Putamen (tissue), 1 donor: ENCODE data around the gene SLC34A3.

Source experiments
- DNase-seq: peaks from one replicate; pipeline ENCODE4 v3.0.0-alpha.2; 2016; ENCODE audit warnings: low spot score

Gene SLC34A3

DNA sequence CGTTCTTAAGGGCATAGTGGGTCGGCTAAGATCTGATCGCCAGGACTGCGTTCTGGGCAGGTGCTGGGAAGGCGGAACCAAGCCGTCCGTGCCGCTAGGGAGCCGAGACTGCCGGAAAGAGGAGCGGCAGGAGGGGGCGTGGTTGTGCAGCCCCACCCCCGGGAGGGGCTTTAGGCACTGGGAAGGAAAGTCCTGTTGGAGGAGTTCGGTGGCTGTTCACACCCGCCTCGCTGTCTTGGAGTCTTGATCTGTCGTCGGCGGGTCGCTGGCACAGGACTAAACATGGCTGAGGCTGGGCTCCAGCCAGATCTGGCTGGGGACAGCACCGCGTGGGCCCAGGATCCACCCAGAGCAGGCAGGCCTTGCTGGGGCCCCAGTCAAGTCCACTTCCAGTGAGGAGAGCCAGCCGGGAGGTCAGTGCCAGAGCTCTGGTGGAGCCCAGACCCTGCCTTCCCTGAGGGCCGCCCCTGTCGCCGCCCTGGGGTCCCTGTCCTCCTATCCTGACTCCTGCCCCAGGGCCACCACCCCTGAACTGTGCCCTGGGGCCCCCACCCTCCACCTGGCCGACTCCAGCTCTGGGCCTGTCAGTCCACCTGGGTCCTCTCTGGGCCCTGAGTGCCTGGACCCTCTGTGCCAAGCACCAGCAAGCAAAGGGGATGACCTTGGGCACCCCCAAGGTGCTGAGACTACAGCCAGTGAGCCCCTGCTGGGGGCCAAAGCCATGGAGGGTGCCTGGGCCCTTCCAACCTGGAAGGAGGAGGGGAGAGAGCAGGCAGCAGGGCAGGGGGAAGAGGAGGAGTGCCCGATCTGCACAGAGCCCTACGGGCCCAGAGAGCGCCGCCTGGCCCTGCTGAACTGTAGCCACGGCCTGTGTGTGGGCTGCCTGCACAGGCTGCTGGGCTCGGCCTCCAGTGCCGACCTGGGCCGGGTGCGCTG, 13.2 kb upstream of the SLC34A3 start:
- DNase-seq = no peak

DNA sequence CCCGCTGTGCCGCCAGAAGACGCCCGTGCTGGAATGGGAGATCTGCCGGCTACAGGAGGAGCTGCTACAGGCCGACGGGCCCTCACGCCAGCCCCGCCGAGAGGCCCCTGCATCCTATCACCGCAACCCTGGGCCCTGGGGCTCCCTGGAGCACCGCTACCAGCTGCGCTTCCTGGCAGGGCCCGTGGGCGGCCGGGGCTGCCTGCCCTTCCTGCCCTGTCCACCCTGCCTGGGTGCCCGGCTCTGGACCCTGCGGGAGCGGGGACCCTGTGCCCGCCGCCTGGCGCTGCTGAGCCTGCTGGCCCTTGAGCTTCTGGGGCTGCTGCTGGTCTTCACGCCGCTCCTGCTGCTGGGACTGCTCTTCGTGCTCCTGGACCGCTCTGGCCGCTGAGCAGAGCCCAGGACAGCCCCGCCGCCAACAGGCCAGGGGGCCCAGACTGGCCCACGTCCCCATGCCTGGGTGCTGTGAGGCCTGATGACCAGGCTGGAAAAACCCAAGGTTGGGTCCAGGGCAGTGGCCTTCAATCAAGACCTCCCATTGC, 12.4 kb upstream of the SLC34A3 start:
- no peak for DNase-seq

GRCh38 chr9:137218754-137219271, 11.9 kb upstream of the SLC34A3 start:
- no peak for DNase-seq

DNA sequence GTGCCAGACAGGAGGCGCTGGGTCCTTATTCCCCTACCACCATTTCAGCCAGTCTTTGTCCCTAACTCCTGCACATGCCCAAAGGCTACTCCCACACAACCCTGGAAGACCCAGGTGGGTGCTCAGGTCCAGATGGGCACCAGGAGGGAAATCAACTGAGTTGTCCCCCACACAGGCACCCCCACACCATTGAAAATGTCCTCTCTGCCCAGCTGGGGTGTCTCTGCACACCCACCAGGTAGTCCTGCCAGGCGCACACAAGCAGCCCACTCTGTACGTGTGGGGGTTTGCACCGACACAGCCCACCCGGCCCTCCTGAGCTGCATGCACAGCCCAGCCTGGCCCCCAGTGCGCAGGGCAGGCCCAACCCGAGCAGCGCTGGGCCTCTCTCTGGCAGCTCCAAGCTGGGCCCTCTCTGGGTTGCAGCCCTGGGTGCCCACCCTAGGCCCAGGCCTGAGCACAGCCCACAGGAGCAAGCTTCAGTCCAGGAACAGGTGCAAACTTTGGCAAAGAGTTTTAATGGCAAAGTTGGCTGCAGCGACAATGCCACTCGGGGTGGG, 10.9 kb upstream of the SLC34A3 start:
- no peak for DNase-seq

- no peak for DNase-seq
Measured at GRCh38 chr9:137220317-137221094, 10.2 kb upstream of the SLC34A3 start.

DNA sequence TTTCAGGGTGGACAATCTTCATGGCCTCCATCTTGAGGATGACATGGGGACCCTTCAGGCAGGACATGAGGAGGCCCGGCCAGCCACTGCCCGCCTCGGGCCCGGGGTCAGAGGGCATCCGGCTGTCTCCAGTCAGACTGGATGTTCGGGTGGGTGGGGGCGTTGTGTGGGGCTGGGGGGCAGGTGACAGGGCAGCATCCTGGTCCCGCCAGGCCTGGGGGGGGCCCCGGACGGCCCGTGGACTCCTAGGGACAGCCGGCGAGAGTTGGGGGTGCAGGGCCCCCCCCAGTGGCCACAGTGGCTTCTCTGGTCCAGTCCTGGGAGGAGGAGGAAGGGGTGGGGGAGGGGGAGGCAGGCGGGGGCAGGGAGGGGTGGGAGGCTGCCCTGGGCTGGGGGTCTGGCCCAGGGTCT, 9.6 kb upstream of the SLC34A3 start:
- no peak for DNase-seq

- DNase-seq = no peak
Measured at GRCh38 chr9:137221506-137222111, 9.1 kb upstream of the SLC34A3 start.

DNA sequence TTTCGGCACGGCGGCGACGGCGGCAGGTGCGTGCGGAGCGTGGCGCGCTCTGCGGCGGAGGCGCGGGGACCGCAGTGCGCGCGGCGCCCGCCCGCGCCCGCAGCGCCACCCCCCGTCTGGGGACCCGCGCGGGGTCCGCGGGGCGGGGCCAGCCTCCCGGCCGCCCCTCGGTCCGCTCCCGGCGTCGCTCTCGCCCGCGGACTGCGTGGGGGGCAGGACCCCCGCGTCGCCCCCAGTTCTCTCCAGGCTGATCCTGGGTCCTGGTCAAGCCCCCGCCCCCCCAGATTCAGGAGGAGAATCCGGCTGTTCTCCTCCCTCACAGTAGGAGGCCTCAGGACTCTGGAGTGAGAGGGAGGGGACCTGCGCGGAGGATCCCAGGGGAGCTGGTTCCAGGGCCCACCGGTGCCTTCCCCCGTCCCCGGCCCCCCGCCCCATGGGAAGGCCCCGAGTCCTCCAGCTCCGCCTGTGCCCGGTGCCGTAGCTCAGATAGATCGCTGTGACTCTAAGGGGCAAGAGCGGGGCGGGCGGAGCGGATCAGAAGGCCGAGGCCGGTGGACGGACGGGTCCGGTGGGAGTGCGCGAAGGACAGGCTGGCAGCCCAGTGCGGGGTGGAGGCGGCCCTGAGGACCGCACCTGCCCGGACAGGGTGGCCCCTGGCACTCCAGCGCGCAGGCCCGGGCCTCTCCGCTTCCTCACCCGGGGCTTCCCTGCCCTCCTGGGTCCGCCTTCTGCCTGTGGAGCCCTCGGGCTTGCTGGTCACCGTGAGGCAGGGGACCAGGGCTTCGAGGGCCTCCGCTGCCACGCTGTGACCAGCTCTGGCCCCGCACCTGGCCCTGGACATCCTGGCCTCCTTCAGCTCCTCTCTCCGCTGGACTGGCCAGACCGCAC, 8.3 kb upstream of the SLC34A3 start, which contains the start of gene RNF208:
TSS of gene RNF208 (minus strand) at position 51 of the 888 bp plus-strand sequence. CDS start 1,028 bp downstream, outside the sequence.
- no peak for DNase-seq

DNA sequence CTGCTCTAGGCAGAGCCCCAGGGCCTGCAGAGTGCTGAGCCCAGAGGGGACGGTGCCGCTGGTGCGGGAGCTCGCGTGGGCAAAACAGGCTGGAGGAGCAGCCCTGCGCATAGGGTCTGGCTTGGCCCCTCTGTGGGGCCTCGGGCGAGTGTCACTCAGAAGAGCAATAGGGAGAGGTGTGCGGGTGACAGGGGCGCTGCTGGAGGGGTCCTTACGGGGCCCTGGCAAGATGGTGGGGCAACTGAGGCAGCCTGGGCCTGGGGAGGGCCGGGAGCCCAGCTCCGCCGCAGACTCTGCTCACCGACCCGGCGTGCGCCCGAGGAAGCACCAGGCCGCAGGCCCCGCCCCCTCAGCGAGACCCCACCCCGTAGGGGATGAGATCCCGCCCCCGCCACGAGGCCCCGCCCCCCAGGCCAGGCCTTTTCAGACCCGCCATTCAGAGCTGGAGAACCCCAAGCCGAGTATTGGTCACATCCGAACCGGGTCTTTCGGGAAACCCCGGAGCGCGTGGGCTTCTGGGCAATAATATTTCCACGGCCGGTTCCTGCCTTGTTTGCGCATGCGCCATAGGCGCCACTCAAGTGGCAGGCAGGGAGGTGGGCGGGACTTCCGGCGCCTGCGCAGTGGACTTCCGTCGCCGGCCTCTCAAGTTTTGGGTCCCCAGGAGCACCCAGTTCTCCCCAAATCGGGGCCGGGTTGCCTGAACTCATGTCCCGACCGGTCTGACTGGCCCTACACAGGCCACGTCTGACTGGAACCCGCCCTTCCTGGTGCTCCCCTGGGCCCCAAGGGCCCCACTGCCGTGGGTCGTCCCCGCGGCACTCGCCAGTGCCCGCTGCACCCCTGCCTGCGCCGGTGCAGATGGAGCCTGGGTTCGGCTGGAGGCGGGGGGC, 7.4 kb upstream of the SLC34A3 start:
- peak; percentile 97 for DNase-seq

- DNase-seq = no peak
Measured at GRCh38 chr9:137224830-137225694, 5.6 kb upstream of the SLC34A3 start, which contains the start of gene CYSRT1. CYSRT1 (plus strand) TSS chr9:137225174; CDS start chr9:137225622, 448 bp downstream.

DNA sequence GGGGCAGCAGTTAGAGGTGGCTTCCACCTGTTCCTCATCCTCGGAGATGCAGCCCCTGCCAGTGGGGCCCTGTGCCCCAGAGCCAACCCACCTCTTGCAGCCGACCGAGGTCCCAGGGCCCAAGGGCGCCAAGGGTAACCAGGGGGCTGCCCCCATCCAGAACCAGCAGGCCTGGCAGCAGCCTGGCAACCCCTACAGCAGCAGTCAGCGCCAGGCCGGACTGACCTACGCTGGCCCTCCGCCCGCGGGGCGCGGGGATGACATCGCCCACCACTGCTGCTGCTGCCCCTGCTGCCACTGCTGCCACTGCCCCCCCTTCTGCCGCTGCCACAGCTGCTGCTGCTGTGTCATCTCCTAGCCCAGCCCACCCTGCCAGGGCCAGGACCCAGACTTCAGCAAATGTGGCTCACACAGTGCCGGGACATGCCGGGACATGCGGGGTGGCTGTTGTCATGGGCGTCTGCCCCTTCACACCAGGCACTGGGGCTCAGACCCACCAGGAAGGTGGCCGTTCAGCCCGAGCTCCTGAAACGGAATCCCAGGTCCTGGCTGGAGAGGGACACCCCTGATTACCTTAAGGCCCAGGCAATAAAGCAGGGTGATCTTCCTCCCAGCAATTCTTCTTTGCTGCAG, 4.9 kb upstream of the SLC34A3 start:
- no peak for DNase-seq

DNA sequence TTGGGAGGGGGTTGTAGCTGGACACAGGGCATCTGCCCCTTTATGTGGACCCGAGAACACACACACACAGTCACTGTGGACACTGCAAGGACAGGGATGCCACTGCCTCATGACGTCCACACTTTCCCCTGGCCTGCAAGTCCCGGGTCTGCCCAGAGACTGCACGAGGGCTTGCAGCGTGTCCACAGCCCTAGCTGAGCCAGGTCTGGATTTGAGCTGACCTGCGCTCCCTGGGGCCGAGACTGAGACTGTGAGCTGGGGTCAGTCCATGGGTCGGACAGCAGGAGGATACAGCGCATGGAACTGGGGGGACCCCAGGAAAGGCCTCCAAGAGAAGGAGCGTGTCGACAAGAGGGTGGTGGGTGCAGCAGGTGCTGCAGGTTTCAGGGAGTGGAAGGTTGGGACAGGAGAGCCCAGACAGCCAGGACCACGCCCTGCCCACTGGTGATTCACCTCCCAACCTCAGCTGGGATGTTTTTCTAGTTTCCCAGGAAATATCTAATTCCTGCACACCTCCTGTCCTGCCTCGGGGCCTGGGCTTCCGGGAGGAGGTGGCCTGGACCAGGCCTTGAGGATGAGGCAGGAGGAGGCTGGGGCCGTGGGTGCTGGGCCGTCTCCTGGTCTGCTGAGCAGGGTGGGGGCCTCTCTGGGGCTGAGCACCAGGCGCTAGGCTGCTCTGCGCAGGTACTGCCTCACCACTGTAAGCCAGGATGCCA, 4.2 kb upstream of the SLC34A3 start:
- DNase-seq = no peak

DNA sequence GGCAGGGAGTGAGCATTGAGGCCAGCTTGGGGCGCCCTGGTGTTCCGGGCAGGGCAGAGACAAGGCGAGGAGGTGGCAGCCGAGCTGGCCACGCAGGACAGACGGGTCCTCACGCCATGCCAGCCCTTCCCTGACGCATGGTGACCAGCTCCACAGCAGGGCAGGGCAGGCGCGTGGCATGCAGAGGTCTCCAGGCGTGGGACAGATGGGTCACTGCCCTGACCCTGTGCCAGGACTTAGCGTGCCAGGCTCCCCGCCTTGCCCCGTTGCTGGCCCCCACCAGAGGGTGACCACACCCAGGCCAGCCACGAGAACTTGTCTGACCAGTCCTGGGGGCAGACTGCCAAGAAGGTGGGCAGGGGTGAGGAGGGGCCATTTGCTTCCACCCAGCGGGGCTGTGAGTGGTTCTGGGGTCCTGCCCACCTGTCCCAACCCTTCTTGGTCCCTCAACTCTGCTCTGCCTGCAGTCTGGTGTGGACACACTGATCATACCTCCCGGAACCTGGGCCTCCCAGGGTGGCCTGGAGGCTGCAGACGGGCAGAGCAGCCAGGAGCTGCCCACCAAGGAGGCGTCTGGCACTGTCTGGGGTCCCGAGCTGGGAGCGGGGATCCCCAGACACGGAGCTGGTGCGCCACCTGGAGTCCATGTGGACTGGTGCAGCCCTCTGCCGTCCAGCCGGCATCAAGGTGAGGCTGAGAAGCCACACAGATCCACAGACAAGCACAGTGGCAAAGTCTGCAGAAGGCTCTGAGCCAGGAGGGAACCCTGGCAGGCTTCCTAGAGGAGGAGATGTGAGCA, 3.4 kb upstream of the SLC34A3 start, which contains the start of gene RNF224:
TSS of gene RNF224 (plus strand) at position 449 of the 799 bp plus-strand sequence. CDS start 834 bp downstream, outside the sequence.
- DNase-seq = no peak

DNA sequence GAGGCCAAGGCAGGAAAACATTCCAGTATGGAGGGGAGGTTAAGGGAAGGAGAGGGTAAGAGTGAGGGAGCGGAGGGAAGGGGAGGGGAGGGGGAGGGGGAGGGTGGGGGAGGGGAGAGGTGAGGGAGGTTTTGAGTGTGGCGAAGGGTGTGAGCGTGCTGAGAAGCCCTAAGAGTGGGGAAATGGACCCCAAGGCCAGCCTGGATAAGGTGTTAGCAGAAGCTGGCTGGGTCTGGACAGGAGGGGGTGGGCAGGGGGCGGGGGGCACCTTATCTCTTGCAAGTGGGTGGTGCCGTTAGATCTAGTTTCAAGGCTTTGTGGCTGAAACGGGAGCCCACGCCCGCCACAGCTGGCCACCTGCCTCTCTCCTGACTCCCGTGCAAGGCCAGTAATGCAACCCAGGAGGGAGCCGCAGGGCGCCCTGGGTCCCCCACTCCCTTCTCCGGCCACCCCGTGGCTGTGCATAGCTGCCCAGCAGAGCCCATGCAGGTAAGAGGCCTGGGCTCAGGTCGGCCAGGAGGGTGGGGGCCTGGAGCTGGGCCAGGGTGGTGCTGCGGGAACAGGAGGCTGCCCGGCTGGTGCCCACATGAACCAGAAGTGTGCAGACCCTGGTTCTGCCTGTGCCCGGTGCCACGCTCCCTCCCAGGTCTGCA, 2.7 kb upstream of the SLC34A3 start:
- no peak for DNase-seq

DNA sequence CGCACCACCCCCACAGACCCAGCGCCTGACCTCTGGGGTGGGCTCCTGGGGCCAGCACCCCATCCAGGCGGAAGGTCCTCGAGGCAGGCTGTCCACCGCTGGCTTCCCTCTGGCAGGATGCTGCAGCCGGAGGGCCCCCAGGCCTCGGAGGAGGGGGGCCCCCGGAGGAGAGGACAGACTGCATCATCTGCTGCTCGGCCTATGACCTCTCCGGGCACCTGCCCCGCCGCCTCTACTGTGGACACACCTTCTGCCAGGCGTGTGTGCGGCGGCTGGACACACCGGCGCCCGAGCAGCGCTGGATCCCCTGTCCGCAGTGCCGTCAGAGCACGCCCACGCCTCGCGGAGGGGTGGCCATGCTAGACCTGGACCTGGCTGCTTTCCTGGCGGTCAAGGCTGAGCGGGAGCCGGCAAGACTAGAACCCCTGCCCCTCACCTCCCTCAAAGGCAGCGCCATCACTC, 2.2 kb upstream of the SLC34A3 start:
- no peak for DNase-seq
